Small intestine (tissue), 7 donors: Measurements from ENCODE around the gene TGM3. TPM values are rescaled to one million over a fixed set of nuclear protein-coding genes. Genes with fewer than 3 reads are reported as not detected.

ENCODE experiments used
- DNase-seq, 2 donors: peaks; one replicate each; pipeline versions ENCODE4 v3.0.0 to v3.0.0-alpha.2; 2013
- FAIRE-seq: peaks from 2 replicates; lab custom pipeline; 2012; peaks lifted over from hg19 to GRCh38; lab: Jason Lieb, UNC
- H3K27ac ChIP-seq, 3 donors: one replicate each; pipeline ENCODE4 v1.5.1; 2013; ENCODE audit warnings: low read length in 2 of 3, mild to moderate bottlenecking in 2 of 3, control low read depth in 1 of 3, inconsistent platforms in 1 of 3, low read depth in 1 of 3, moderate library complexity in 1 of 3
- H3K27me3 ChIP-seq, 3 donors: one replicate each; pipeline ENCODE4 v1.6.1; 2013; ENCODE audit warnings: low read length in 3 of 3, inconsistent platforms in 1 of 3; ENCODE audit not compliant: control insufficient read depth in 3 of 3, insufficient read depth in 3 of 3
- H3K36me3 ChIP-seq, 3 donors: one replicate each; pipeline ENCODE4 v1.6.1; 2013; ENCODE audit warnings: low read length in 3 of 3, inconsistent platforms in 1 of 3, low read depth in 1 of 3, mild to moderate bottlenecking in 1 of 3, moderate library complexity in 1 of 3; ENCODE audit not compliant: control insufficient read depth in 3 of 3, insufficient read depth in 2 of 3
- H3K4me1 ChIP-seq, 3 donors: one replicate each; pipeline ENCODE4 v1.6.1; 2013; ENCODE audit warnings: low read length in 2 of 3, inconsistent platforms in 1 of 3, low read depth in 1 of 3, mild to moderate bottlenecking in 1 of 3, moderate library complexity in 1 of 3; ENCODE audit not compliant: control insufficient read depth in 3 of 3, insufficient read depth in 2 of 3
- H3K4me3 ChIP-seq, 3 donors: one replicate each; pipeline ENCODE4 v1.5.1; 2013; ENCODE audit warnings: low read length in 3 of 3, control low read depth in 1 of 3, inconsistent platforms in 1 of 3, low read depth in 1 of 3, mild to moderate bottlenecking in 1 of 3, moderate library complexity in 1 of 3
- H3K9me3 ChIP-seq, 2 donors: one replicate each; pipeline ENCODE4 v1.6.1; 2013; ENCODE audit warnings: low read depth in 1 of 2, low read length in 1 of 2; ENCODE audit not compliant: control insufficient read depth in 2 of 2, insufficient read depth in 1 of 2
- WGBS, 3 donors: extraction: QIAGEN DNeasy Blood & Tissue Kit; methylation state at CpG; one replicate each; pipeline ENCODE4 v1.1.7; 2013; 5-methylcytosine and 5-hydroxymethylcytosine counted together
- polyA plus RNA-seq, 4 donors: library from polyadenylated mRNA; stranded (reverse) in 3 of 4; unstranded in 1 of 4; fragments of 200-250 nt in 3 of 4; fragments of 120-200 nt in 1 of 4; gene quantifications; one replicate each; pipeline versions ENCODE4 v1.2.1 to v1.2.3, GENCODE V29; 2013
- donor health status: healthy with polysubstance abuse.
- donor health status: control.
- donor health status: control.
- donor health status: Bipolar disorder and iron deficiency.
- donor health status: healthy.

TGM3 gene
- polyA plus RNA-seq, 4 donors, result 0.35 to 1.6 (median 0.87) TPM

- no peak overlapping the region for H3K27ac ChIP-seq
- DNase-seq (no peak), FAIRE-seq (no peak)
- H3K9me3 ChIP-seq, result no peaks in the 10 kb centered on the region
- WGBS, 3 donors, result 78 to 90% (median 89%) methylated on average over 2 of the region's 2 CpGs
- no peaks in the 10 kb centered on the region for H3K27me3 ChIP-seq
- peaks cover 0 to 23% (median 0%) of the 10 kb centered on the region in 3 donors for H3K4me1 ChIP-seq
- H3K36me3 ChIP-seq, result no peaks in the 10 kb centered on the region
- H3K4me3 ChIP-seq, result no peak overlapping the region
Measured at GRCh38 chr20:2298116-2298515, 2.3 kb downstream of the TGM3 start.

- H3K27me3 ChIP-seq, result no peaks in the 10 kb centered on the region
- no peak overlapping the region for H3K4me3 ChIP-seq
- H3K36me3 ChIP-seq, result no peaks in the 10 kb centered on the region
- WGBS, 3 donors, result 65 to 88% (median 81%) methylated on average over 5 of the region's 5 CpGs
- no peak for DNase-seq
- FAIRE-seq, result no peak
- H3K27ac ChIP-seq, result no peak overlapping the region
- H3K4me1 ChIP-seq, result peaks cover 0 to 28% (median 0%) of the 10 kb centered on the region in 3 donors
- H3K9me3 ChIP-seq, result no peaks in the 10 kb centered on the region
Measured at GRCh38 chr20:2298701-2299100, 2.9 kb downstream of the TGM3 start.

- no peak overlapping the region for H3K4me3 ChIP-seq
- no peaks in the 10 kb centered on the region for H3K9me3 ChIP-seq
- no peaks in the 10 kb centered on the region for H3K36me3 ChIP-seq
- peaks cover 0 to 28% (median 0%) of the 10 kb centered on the region in 3 donors for H3K4me1 ChIP-seq
- H3K27ac ChIP-seq, result peak overlapping the region in 1 of 3 donors; percentile 60
- 12 to 51% (median 31%) methylated on average over 9 of the region's 9 CpGs for WGBS, 3 donors
- H3K27me3 ChIP-seq, result no peaks in the 10 kb centered on the region
- FAIRE-seq, result no peak
- DNase-seq, result peak; percentile 91
Measured at GRCh38 chr20:2299301-2299700, 3.5 kb downstream of the TGM3 start.

GRCh38 chr20:2300002-2300401 is 4.2 kb downstream of the TGM3 start:
- H3K4me1 ChIP-seq, result peaks cover 0 to 28% (median 0%) of the 10 kb centered on the region in 3 donors
- no peaks in the 10 kb centered on the region for H3K9me3 ChIP-seq
- no peaks in the 10 kb centered on the region for H3K36me3 ChIP-seq
- no peak for FAIRE-seq
- peak overlapping the region in 1 of 3 donors; percentile 65 for H3K27ac ChIP-seq
- H3K4me3 ChIP-seq, result no peak overlapping the region
- H3K27me3 ChIP-seq, result no peaks in the 10 kb centered on the region
- no peak for DNase-seq

GRCh38 chr20:2300420-2300819 is 4.6 kb downstream of the TGM3 start:
- Histone ChIP-seq H3K9me3 (no peaks in the 10 kb centered on the region), H3K36me3 (no peaks in the 10 kb centered on the region), H3K4me1 (peaks cover 0 to 28% (median 0%) of the 10 kb centered on the region in 3 donors), H3K27me3 (no peaks in the 10 kb centered on the region), H3K4me3 (no peak overlapping the region), H3K27ac (peak overlapping the region in 1 of 3 donors; percentile 65)
- FAIRE-seq (no peak), DNase-seq (peak in 1 of 2 donors; percentile 36)
- WGBS, 3 donors, result 69 to 90% (median 82%) methylated on average over 3 of the region's 3 CpGs

GRCh38 chr20:2301164-2301622 is 5.4 kb downstream of the TGM3 start:
- Histone ChIP-seq H3K4me1 (peaks cover 0 to 28% (median 0%) of the 10 kb centered on the region in 3 donors), H3K27ac (peak overlapping the region in 2 of 3 donors; percentile 22 to 65), H3K27me3 (no peaks in the 10 kb centered on the region), H3K9me3 (no peaks in the 10 kb centered on the region), H3K36me3 (no peaks in the 10 kb centered on the region), H3K4me3 (no peak overlapping the region)
- FAIRE-seq, result no peak
- WGBS, 3 donors, result 33 to 49% (median 46%) methylated on average over 5 of the region's 5 CpGs
- peak; percentile 68 to 84 for DNase-seq

- H3K27me3 ChIP-seq, result no peaks in the 10 kb centered on the region
- H3K36me3 ChIP-seq, result no peaks in the 10 kb centered on the region
- no peak for FAIRE-seq
- H3K4me1 ChIP-seq, result peaks cover 0 to 28% (median 0%) of the 10 kb centered on the region in 3 donors
- no peak overlapping the region for H3K4me3 ChIP-seq
- DNase-seq, result no peak
- no peak overlapping the region for H3K27ac ChIP-seq
- 70 to 73% (median 71%) methylated on average over 9 of the region's 9 CpGs for WGBS, 3 donors
- H3K9me3 ChIP-seq, result no peaks in the 10 kb centered on the region
Measured at GRCh38 chr20:2302384-2303060, 6.7 kb downstream of the TGM3 start.

- Histone ChIP-seq H3K4me1 (peaks cover 0 to 28% (median 0%) of the 10 kb centered on the region in 3 donors), H3K27me3 (no peaks in the 10 kb centered on the region), H3K27ac (no peak overlapping the region), H3K4me3 (no peak overlapping the region), H3K9me3 (no peaks in the 10 kb centered on the region), H3K36me3 (no peaks in the 10 kb centered on the region)
- FAIRE-seq (no peak), DNase-seq (no peak)
- WGBS, 3 donors, result 34 to 62% (median 38%) methylated on average over 6 of the region's 6 CpGs
Measured at GRCh38 chr20:2303673-2304072, 7.9 kb downstream of the TGM3 start.
